MM.1S (cell line): ENCODE data around the gene BCL11A.

Experiments
- DNase-seq: peaks from one replicate; pipeline ENCODE4 v3.0.0-alpha.2; 2015
- H2AFZ ChIP-seq: fragments of 300-600 bp; sonication (generic); 2 replicates; pipeline ENCODE4 v1.6.0; 2016; ENCODE audit warnings: antibody characterized with exemption, low read length
- H3F3A ChIP-seq: fragments of 300-600 bp; sonication (generic); 2 replicates; pipeline ENCODE4 v1.6.1; 2016; ENCODE audit warnings: mild to moderate bottlenecking, antibody characterized with exemption, low read length, moderate library complexity, mixed read lengths; ENCODE audit not compliant: insufficient read depth
- H3K27ac ChIP-seq: fragments of 300-600 bp; sonication (generic); 2 replicates; pipeline ENCODE4 v1.5.1; 2016; ENCODE audit warnings: mild to moderate bottlenecking, low read length
- H3K27me3 ChIP-seq: fragments of 300-600 bp; sonication (generic); replicated peaks from 2 replicates; pipeline ENCODE4 v1.6.0; 2016; ENCODE audit warnings: low read length; ENCODE audit not compliant: insufficient read depth
- H3K36me3 ChIP-seq: fragments of 300-600 bp; sonication (generic); replicated peaks from 2 replicates; pipeline ENCODE4 v1.6.1; 2016; ENCODE audit warnings: mild to moderate bottlenecking, low read length, mixed read lengths; ENCODE audit not compliant: insufficient read depth
- H3K4me1 ChIP-seq: fragments of 300-600 bp; sonication (generic); 2 replicates; pipeline ENCODE4 v1.6.1; 2016; ENCODE audit warnings: low read length, mixed read lengths
- H3K4me2 ChIP-seq: fragments of 300-600 bp; sonication (generic); 2 replicates; pipeline ENCODE4 v1.6.0; 2016; ENCODE audit warnings: low read depth, low read length
- H3K4me3 ChIP-seq: fragments of 300-600 bp; sonication (generic); 2 replicates; pipeline ENCODE4 v1.5.1; 2016; ENCODE audit warnings: low read length, mixed read lengths
- H3K79me2 ChIP-seq: fragments of 300-600 bp; sonication (generic); 2 replicates; pipeline ENCODE4 v1.6.1; 2016; ENCODE audit warnings: mixed run types, low read length, mixed read lengths
- H3K9ac ChIP-seq: fragments of 300-600 bp; sonication (generic); 2 replicates; pipeline ENCODE4 v1.6.1; 2016; ENCODE audit warnings: low read length, mixed read lengths
- H3K9me2 ChIP-seq: fragments of 300-600 bp; sonication (generic); replicated peaks from 2 replicates; pipeline ENCODE4 v1.6.1; 2016; ENCODE audit warnings: mild to moderate bottlenecking, low read length, mixed read lengths; ENCODE audit not compliant: insufficient read depth
- H3K9me3 ChIP-seq: fragments of 300-600 bp; sonication (generic); replicated peaks from 2 replicates; pipeline ENCODE4 v1.6.1; 2016; ENCODE audit warnings: mild to moderate bottlenecking, low read length, mixed read lengths; ENCODE audit not compliant: insufficient read depth
- H4K20me1 ChIP-seq: fragments of 300-600 bp; sonication (generic); 2 replicates; pipeline ENCODE4 v1.6.1; 2016; ENCODE audit warnings: mild to moderate bottlenecking, low read length, moderate library complexity, mixed read lengths; ENCODE audit not compliant: insufficient read depth
- CTCF ChIP-seq: fragments of 300-600 bp; sonication (generic); IDR thresholded peaks from 2 replicates; pipeline ENCODE4 v1.5.1; 2016; ENCODE audit warnings: antibody characterized with exemption, low read length, mixed read lengths
- EZH2 ChIP-seq: fragments of 300-600 bp; sonication (generic); optimal IDR thresholded peaks from 2 replicates; pipeline ENCODE3; 2017; ENCODE audit warnings: low read depth, mild to moderate bottlenecking, antibody characterized with exemption, low read length, mixed read lengths
- EZH2phosphoT487 ChIP-seq: fragments of 300-600 bp; sonication (generic); IDR thresholded peaks from 2 replicates; pipeline ENCODE4 v1.6.1; 2018; ENCODE audit warnings: antibody characterized with exemption, low read length

The BCL11A gene

GRCh38 chr2:60445684-60446179 lies 107.7 kb downstream of the BCL11A start:
- Histone ChIP-seq H3K79me2 (no peaks in the 10 kb centered on the region), H3K4me2 (no peak overlapping the region)
- DNase-seq, result no peak

DNA sequence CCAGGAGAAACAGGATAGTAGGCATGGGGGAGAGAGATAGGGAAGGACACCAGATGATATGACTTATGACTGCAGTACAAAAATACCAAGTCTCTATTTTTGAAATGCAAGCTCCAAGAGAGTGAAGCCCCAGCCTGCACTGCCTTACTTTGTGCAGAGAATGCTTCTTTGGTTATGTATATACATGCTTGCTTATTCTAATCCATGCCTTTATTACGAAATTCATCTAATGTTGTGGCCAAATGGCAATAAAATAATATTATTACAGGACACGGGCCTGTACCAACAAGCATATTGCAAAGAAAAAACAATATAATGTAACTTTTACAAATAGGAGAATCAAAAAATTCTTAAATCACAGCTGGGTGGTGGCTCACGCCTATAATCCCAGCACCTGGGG lies 110.8 kb downstream of the BCL11A start:
- no peaks in the 10 kb centered on the region for H4K20me1 ChIP-seq
- H3K27ac ChIP-seq, result no peak overlapping the region
- no peak overlapping the region for H3K9ac ChIP-seq
- peaks cover 6% of the 10 kb centered on the region; the same call in 1 of the 2 replicates for H3F3A ChIP-seq
- no peaks in the 10 kb centered on the region for H3K27me3 ChIP-seq
- H3K4me1 ChIP-seq, result peaks cover 19% of the 10 kb centered on the region
- no peak for DNase-seq
- no peak overlapping the region for H3K4me2 ChIP-seq
- no peaks in the 10 kb centered on the region for H3K9me3 ChIP-seq
- no peak overlapping the region for H2AFZ ChIP-seq
- no peaks in the 10 kb centered on the region for H3K79me2 ChIP-seq
- no peak for TF ChIP-seq CTCF
- TF ChIP-seq EZH2, result no peak
- TF ChIP-seq EZH2phosphoT487, result no peak
- H3K36me3 ChIP-seq, result no peaks in the 10 kb centered on the region
- H3K4me3 ChIP-seq, result no peak overlapping the region
- no peaks in the 10 kb centered on the region for H3K9me2 ChIP-seq

More at GRCh38 chr2:60445684-60446179, 107.7 kb downstream of the BCL11A start:
- no peak overlapping the region for H3K4me3 ChIP-seq
- H3K27me3 ChIP-seq, result no peaks in the 10 kb centered on the region
- no peak overlapping the region for H2AFZ ChIP-seq
- H3F3A ChIP-seq, result peaks cover 6% of the 10 kb centered on the region; the same call in 1 of the 2 replicates
- H3K9me3 ChIP-seq, result no peaks in the 10 kb centered on the region
- H3K9me2 ChIP-seq, result no peaks in the 10 kb centered on the region
- H3K4me1 ChIP-seq, result peaks cover 20% of the 10 kb centered on the region
- no peaks in the 10 kb centered on the region for H4K20me1 ChIP-seq
- no peak overlapping the region for H3K27ac ChIP-seq
- no peak for TF ChIP-seq EZH2phosphoT487
- H3K9ac ChIP-seq, result no peak overlapping the region
- H3K36me3 ChIP-seq, result no peaks in the 10 kb centered on the region

- TF ChIP-seq EZH2phosphoT487, result no peak
- TF ChIP-seq EZH2, result no peak
- H3K9ac ChIP-seq, result no peak overlapping the region
- no peak overlapping the region for H3K27ac ChIP-seq
- H2AFZ ChIP-seq, result no peak overlapping the region
- H3K36me3 ChIP-seq, result no peaks in the 10 kb centered on the region
- no peaks in the 10 kb centered on the region for H3K9me3 ChIP-seq
- no peaks in the 10 kb centered on the region for H4K20me1 ChIP-seq
- H3K9me2 ChIP-seq, result no peaks in the 10 kb centered on the region
- H3K79me2 ChIP-seq, result no peaks in the 10 kb centered on the region
- peaks cover 6% of the 10 kb centered on the region; the same call in 1 of the 2 replicates for H3F3A ChIP-seq
- H3K4me2 ChIP-seq, result no peak overlapping the region
- H3K4me1 ChIP-seq, result peaks cover 14% of the 10 kb centered on the region
- no peaks in the 10 kb centered on the region for H3K27me3 ChIP-seq
- DNase-seq, result no peak
- H3K4me3 ChIP-seq, result no peak overlapping the region
Observed at GRCh38 chr2:60441800-60442199, 111.7 kb downstream of the BCL11A start.

GRCh38 chr2:60440767-60441163 lies 112.7 kb downstream of the BCL11A start:
- no peak for DNase-seq

More at GRCh38 chr2:60440767-60441163, 112.7 kb downstream of the BCL11A start:
- TF ChIP-seq EZH2, result no peak
- no peak overlapping the region for H3K4me3 ChIP-seq
- H3K4me1 ChIP-seq, result 0 out of 2 replicates have a peak, but pooled peaks cover 4% of the 10 kb centered on the region
- no peaks in the 10 kb centered on the region for H3K9me2 ChIP-seq
- H3K9ac ChIP-seq, result no peak overlapping the region
- no peaks in the 10 kb centered on the region for H3K36me3 ChIP-seq
- H4K20me1 ChIP-seq, result no peaks in the 10 kb centered on the region
- H2AFZ ChIP-seq, result no peak overlapping the region
- no peak overlapping the region for H3K27ac ChIP-seq
- H3K9me3 ChIP-seq, result no peaks in the 10 kb centered on the region
- no peak overlapping the region for H3K4me2 ChIP-seq
- no peaks in the 10 kb centered on the region for H3F3A ChIP-seq
- no peaks in the 10 kb centered on the region for H3K79me2 ChIP-seq
- no peaks in the 10 kb centered on the region for H3K27me3 ChIP-seq
